ENCODE data around the gene DTX2.
"Not testable (repeated sequence)": the region's sequence is repeated elsewhere in the genome, so short reads cannot be mapped to it uniquely, and the experiment has no call there.

The DTX2 gene

GRCh38 chr7:76430211-76430610 lies 31.3 kb upstream of the DTX2 start:
- TF ChIP-seq, protein P1, sequence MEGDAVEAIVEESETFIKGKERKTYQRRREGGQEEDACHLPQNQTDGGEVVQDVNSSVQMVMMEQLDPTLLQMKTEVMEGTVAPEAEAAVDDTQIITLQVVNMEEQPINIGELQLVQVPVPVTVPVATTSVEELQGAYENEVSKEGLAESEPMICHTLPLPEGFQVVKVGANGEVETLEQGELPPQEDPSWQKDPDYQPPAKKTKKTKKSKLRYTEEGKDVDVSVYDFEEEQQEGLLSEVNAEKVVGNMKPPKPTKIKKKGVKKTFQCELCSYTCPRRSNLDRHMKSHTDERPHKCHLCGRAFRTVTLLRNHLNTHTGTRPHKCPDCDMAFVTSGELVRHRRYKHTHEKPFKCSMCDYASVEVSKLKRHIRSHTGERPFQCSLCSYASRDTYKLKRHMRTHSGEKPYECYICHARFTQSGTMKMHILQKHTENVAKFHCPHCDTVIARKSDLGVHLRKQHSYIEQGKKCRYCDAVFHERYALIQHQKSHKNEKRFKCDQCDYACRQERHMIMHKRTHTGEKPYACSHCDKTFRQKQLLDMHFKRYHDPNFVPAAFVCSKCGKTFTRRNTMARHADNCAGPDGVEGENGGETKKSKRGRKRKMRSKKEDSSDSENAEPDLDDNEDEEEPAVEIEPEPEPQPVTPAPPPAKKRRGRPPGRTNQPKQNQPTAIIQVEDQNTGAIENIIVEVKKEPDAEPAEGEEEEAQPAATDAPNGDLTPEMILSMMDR (IDR thresholded peaks at IDR 0.05; ENCODE audit: insufficient read depth, low read length, missing control alignments) = no peak
- POLR2A ChIA-PET = interaction anchor here (0.5 kb wide), 1 partner anchor 319 kb away, joined by 3 read pairs; no protein-coding TSS in a partner anchor
- CTCF ChIA-PET = no interaction called here
- no peak overlapping the region for H3K4me3 ChIP-seq (ENCODE audit: low read depth, low read length)
- no peak for DNase-seq (ENCODE audit: low read depth, low spot score)

GRCh38 chr7:76430836-76431235 lies 30.7 kb upstream of the DTX2 start:
- POLR2A ChIA-PET = no interaction called here
- no peak for DNase-seq (ENCODE audit: low read depth, low spot score)
- TF ChIP-seq, protein P1 (IDR thresholded peaks at IDR 0.05; ENCODE audit: insufficient read depth, low read length, missing control alignments) = no peak
- H3K4me3 ChIP-seq (ENCODE audit: low read depth, low read length) = no peak overlapping the region
- CTCF ChIA-PET = interaction anchor here (0.6 kb wide), 1 partner anchor 21 kb away, joined by 3 read pairs; no protein-coding TSS in a partner anchor

DNA sequence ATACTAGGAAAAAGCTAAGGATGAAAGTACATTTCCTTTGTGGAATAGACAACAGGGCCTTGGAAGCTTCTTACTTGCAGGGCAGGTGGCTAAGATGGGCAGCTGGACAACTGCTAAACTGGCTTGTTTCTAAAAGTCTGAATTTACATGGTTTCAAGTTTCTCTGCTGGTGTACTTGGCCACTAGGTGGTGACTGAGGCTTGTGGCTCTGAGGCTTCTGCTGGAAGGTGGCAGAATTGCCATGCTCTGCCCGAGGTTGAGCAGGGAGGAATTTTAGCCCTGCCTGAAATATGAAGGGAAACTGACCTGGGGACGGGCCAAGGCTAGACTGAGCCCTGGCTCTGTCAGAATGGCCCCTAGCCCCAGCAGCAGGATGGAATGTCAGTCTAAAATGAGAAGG lies 23.6 kb upstream of the DTX2 start:
- H3K4me3 ChIP-seq (ENCODE audit: low read depth, low read length); POLR2A ChIA-PET; CTCF ChIA-PET: not testable (repeated sequence)
- DNase-seq (ENCODE audit: low read depth, low spot score) = peak; percentile 50
- TF ChIP-seq, protein P1 (IDR thresholded peaks at IDR 0.05; ENCODE audit: insufficient read depth, low read length, missing control alignments) = peak; percentile 61

DNA sequence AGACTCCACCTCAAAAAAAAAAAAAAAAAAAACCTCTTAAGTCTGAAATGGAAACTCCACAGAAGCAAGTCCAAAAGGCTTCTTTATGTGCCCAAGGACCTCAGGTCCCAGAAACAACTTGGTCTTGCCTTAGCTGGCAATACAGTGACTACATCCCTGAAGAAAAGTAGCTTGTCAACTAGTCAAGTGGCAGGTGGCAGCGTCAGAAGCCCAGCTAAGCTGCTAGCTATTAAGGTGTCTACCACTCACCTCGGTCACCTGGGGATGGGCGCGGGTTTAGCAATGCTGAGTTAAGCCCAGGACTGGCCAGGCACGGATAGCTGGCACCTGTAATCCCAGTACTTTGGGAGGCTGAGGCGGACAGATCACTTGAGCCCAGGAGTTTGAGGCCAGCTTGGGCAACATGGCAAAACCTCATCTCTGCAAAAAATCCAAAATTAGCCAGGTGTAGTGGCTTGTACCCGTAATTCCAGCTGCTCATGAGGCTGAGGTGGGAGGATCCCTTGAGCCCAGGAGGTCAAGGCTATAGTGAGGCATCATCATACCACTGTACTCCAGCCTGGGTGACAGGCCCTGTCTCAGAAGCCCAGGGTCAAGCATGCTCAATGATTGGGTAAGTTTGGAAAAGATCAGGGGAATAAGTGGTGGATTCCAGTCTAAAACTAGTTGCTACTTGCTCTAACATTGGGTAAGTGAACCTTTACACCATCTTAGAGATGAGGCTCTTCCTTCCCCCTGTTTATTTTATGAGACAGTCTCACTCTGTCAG lies 22.2 kb upstream of the DTX2 start:
- H3K4me3 ChIP-seq (ENCODE audit: low read depth, low read length); CTCF ChIA-PET; POLR2A ChIA-PET; DNase-seq (ENCODE audit: low read depth, low spot score): not testable (repeated sequence)

GRCh38 chr7:76440404-76440803 lies 21.1 kb upstream of the DTX2 start:
- H3K4me3 ChIP-seq (ENCODE audit: low read depth, low read length); POLR2A ChIA-PET; DNase-seq (ENCODE audit: low read depth, low spot score); CTCF ChIA-PET: not testable (repeated sequence)

- H3K4me3 ChIP-seq (ENCODE audit: low read depth, low read length); CTCF ChIA-PET; DNase-seq (ENCODE audit: low read depth, low spot score); POLR2A ChIA-PET: not testable (repeated sequence)
These were observed 19.7 kb upstream of the DTX2 start for GRCh38 chr7:76441792-76442191.

DNA sequence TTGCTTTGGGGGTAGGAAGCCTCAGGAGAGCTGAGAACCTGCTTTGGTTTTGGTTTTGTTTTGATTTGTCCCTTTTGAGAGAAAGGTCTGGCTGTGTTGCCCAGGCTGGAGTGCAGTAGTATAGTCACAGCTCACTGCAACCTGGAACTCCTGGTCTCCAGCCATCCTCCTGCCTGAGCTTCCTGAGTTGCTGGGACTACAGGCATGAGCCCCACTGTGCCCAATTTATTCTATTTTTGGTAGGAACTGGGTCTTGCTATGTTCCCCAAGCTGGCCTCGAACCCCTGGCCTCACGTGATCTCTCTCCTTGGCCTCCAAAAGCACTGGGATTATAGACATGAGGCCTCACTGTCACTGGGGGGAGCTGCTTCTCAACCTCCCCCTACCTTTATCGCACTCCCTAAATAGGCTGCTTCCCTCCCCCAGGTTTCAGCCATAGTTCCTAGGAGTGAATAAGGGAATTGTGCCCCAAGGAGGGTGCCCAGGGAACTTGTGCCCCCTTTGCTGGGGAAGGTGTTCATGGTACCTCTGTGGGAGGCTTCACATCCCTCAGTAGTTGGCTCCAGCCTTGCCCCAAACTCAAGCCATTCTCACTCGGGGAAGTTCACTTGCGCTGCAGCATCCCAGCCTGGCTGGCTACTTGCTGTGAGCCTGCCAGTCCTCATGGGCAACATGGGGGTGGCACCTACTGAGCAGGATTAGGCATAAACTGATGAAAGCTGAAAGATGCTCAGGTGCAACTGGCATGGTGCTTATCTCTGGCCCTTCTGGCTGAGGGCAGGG lies 18.7 kb upstream of the DTX2 start:
- DNase-seq (ENCODE audit: low read depth, low spot score); H3K4me3 ChIP-seq (ENCODE audit: low read depth, low read length); CTCF ChIA-PET; POLR2A ChIA-PET: not testable (repeated sequence)

- POLR2A ChIA-PET; CTCF ChIA-PET; H3K4me3 ChIP-seq (ENCODE audit: low read depth, low read length); DNase-seq (ENCODE audit: low read depth, low spot score): not testable (repeated sequence)
These were observed 17.7 kb upstream of the DTX2 start for GRCh38 chr7:76443846-76444245.

DNA sequence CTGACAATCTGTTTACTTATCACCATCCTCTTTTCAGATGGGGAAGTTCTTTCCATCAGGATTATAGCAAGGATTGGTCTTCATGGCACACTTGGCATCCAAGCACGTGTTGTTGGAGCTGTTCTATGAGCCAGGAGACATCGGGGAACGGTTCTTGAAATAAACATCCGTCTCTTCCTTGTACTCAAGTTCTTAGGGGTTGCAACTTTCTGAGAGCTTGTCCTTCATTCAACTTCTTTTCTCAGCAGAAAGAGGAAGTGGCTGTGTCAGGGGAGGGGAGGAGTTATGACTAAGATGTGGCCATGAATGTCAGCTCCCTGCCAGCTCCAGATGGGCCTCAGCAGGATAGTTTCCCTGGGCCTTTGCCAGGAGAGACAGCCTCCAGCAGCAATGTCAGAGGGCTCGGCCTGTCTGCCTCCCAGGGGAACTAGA lies 15.9 kb upstream of the DTX2 start:
- CTCF ChIA-PET; POLR2A ChIA-PET; DNase-seq (ENCODE audit: low read depth, low spot score): not testable (repeated sequence)
- H3K4me3 ChIP-seq (ENCODE audit: low read depth, low read length) = peak overlapping the region; percentile 9; the same call in 1 of the 2 replicates

DNA sequence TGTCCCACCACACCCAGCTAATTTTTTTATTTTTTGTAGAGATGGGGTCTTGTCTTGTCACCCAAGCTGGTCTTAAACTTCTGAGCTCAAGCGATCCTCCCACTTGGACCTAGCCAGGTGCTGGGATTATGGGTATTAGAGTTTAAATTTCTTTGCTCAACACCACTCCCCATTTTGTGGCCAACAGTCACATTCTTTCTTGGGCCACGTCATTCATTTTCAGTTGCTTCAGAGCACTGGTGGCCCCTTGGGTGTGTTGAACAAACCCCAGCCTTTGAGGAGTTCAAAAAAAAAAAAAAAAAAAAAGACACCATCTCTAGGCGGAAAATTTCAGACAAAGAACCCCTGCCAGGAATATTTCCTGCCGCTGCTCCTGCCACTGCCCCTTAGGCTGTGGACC lies 4.5 kb upstream of the DTX2 start:
- CTCF ChIA-PET; H3K4me3 ChIP-seq (ENCODE audit: low read depth, low read length); POLR2A ChIA-PET; DNase-seq (ENCODE audit: low read depth, low spot score): not testable (repeated sequence)

- DNase-seq (ENCODE audit: low read depth, low spot score); H3K4me3 ChIP-seq (ENCODE audit: low read depth, low read length); CTCF ChIA-PET; POLR2A ChIA-PET: not testable (repeated sequence)
These were observed 3.0 kb upstream of the DTX2 start for GRCh38 chr7:76458504-76458903.

GRCh38 chr7:76460767-76461166 lies 742 bp upstream of the DTX2 start:
- CTCF ChIA-PET, POLR2A ChIA-PET: not testable (repeated sequence)

GRCh38 chr7:76462271-76462882 lies 868 bp downstream of the DTX2 start:
- DNase-seq (ENCODE audit: low read depth, low spot score); POLR2A ChIA-PET; H3K4me3 ChIP-seq (ENCODE audit: low read depth, low read length); CTCF ChIA-PET: not testable (repeated sequence)

More at GRCh38 chr7:76460767-76461166, 742 bp upstream of the DTX2 start:
- H3K4me3 ChIP-seq (ENCODE audit: low read depth, low read length); DNase-seq (ENCODE audit: low read depth, low spot score): not testable (repeated sequence)
